GM12878 (cell line): Measurements from ENCODE around the gene HEBP1. TPM values are rescaled to one million over a fixed set of nuclear protein-coding genes. Genes with fewer than 3 reads are reported as not detected.

ENCODE experiments used
- ATAC-seq: fragments of 200-7000 bp; cut with Tn5 transposase; 3 replicates; pipeline ENCODE4 v1.9.1; 2020; ENCODE audit warnings: mild to moderate bottlenecking, moderate library complexity
- BruUV-seq: library from RNA; stranded (reverse); fragments of 400-500 nt; replicated peaks from 2 replicates; lab custom pipeline; 2021; lab: Mats Ljungman, UMichigan
- CTCF ChIA-PET: fragments of 300-600 bp; sonication (Branson Sonifier 250); formaldehyde crosslinking; extraction: SDS; loops from one replicate; lab custom pipeline; 2021; ENCODE audit warnings: inconsistent platforms; lab: Yijun Ruan, JAX
- POLR2A ChIA-PET: fragments of 350-600 bp; formaldehyde crosslinking; extraction: SDS; loops from one replicate; lab custom pipeline; 2021; ENCODE audit warnings: inconsistent platforms; lab: Charles Lee
- RAD21 ChIA-PET: fragments of 300-600 bp; sonication (Branson Sonifier 250); formaldehyde crosslinking; loops from one replicate; lab custom pipeline; 2023; ENCODE audit warnings: antibody characterized with exemption; ENCODE audit not compliant: unreplicated experiment; lab: Charles Lee
- SMC1A ChIA-PET: fragments of 300-600 bp; sonication (Branson Sonifier 250); formaldehyde crosslinking; loops from one replicate; lab custom pipeline; 2023; ENCODE audit not compliant: unreplicated experiment, uncharacterized antibody; lab: Charles Lee
- DNase-seq: peaks from one replicate; pipeline ENCODE4 v3.0.0-alpha.2; 2011; ENCODE audit warnings: low read depth, low spot score
- FAIRE-seq: peaks from 3 replicates; lab custom pipeline; 2011; peaks lifted over from hg19 to GRCh38; lab: Jason Lieb, UNC
- H2AFZ ChIP-seq: 2 replicates; pipeline ENCODE4 v1.6.0; 2011; ENCODE audit warnings: low read depth, low read length, control low read depth; ENCODE audit not compliant: control insufficient read depth
- H3K27ac ChIP-seq: 2 replicates; pipeline ENCODE4 v1.5.1; 2011; ENCODE audit warnings: control low read depth; ENCODE audit not compliant: control insufficient read depth, insufficient read depth
- H3K27me3 ChIP-seq, 2 experiments: replicated peaks in 1 of 2; 2 replicates each; pipeline versions ENCODE4 v1.6.0 to v1.6.1; 2011; ENCODE audit warnings: low read length in 1 of 2; ENCODE audit not compliant: control insufficient read depth in 2 of 2, insufficient read depth in 2 of 2
- H3K36me3 ChIP-seq, 2 experiments: 2 replicates each; pipeline ENCODE4 v1.5.1; 2011; ENCODE audit warnings: low read length in 1 of 2; ENCODE audit not compliant: control insufficient read depth in 2 of 2, insufficient read depth in 2 of 2
- H3K4me1 ChIP-seq: 2 replicates; pipeline ENCODE4 v1.6.1; 2011; ENCODE audit warnings: mild to moderate bottlenecking, low read length, moderate library complexity, mixed read lengths; ENCODE audit not compliant: control insufficient read depth, insufficient read depth
- H3K4me2 ChIP-seq: 2 replicates; pipeline ENCODE4 v1.6.0; 2011; ENCODE audit warnings: control low read depth; ENCODE audit not compliant: control insufficient read depth, insufficient read depth
- H3K4me3 ChIP-seq: fragments of 200-600 bp; sonication (generic); 2 replicates; pipeline ENCODE4 v1.5.1; 2016
- H3K79me2 ChIP-seq: 2 replicates; pipeline ENCODE4 v1.6.0; 2011; ENCODE audit warnings: low read length; ENCODE audit not compliant: control insufficient read depth, insufficient read depth
- H3K9ac ChIP-seq: 2 replicates; pipeline ENCODE4 v1.8.0; 2011; ENCODE audit warnings: low read length, control low read depth, mixed read lengths; ENCODE audit not compliant: control insufficient read depth, insufficient read depth
- H3K9me3 ChIP-seq: replicated peaks from 3 replicates; pipeline ENCODE4 v1.5.1; 2011; ENCODE audit warnings: mild to moderate bottlenecking, low read length; ENCODE audit not compliant: control insufficient read depth, insufficient read depth
- H4K20me1 ChIP-seq: 2 replicates; pipeline ENCODE4 v1.6.0; 2011; ENCODE audit not compliant: control insufficient read depth, insufficient read depth
- ATF7 ChIP-seq: fragments of 450-650 bp; IDR thresholded peaks from 2 replicates; pipeline ENCODE4 v1.6.1; 2016; ENCODE audit warnings: low read depth, mild to moderate bottlenecking
- BCL3 ChIP-seq: IDR thresholded peaks from 2 replicates; pipeline ENCODE4 v1.6.1; 2011; ENCODE audit warnings: borderline replicate concordance, low read depth, mild to moderate bottlenecking, moderate library complexity, low read length; ENCODE audit not compliant: insufficient read depth, poor library complexity, severe bottlenecking
- CEBPZ ChIP-seq: fragments of 150-350 bp; IDR thresholded peaks from 2 replicates; pipeline ENCODE4 v1.6.1; 2016; ENCODE audit warnings: low read depth, low read length
- CTCF ChIP-seq, 3 experiments: IDR thresholded peaks in 2 of 3; conservative IDR thresholded peaks in 1 of 3; 2 replicates each; pipeline ENCODE4 v1.5.1; 2011; ENCODE audit warnings: low read depth in 3 of 3, low read length in 3 of 3, mild to moderate bottlenecking in 3 of 3, control low read depth in 2 of 3, moderate library complexity in 2 of 3, inconsistent platforms in 1 of 3, mixed read lengths in 1 of 3; ENCODE audit not compliant: control insufficient read depth in 2 of 3, insufficient read depth in 1 of 3; ENCODE audit errors: extremely low read depth in 1 of 3
- EP300 ChIP-seq, 2 experiments: fragments of 150-350 bp in 1 of 2; IDR thresholded peaks; 2 replicates each; pipeline ENCODE4 v1.6.1; 2011 to 2012; ENCODE audit warnings: low read depth in 2 of 2, low read length in 2 of 2, borderline replicate concordance in 1 of 2, improper control_type of control experiment in 1 of 2, inconsistent platforms in 1 of 2; ENCODE audit not compliant: control insufficient read depth in 1 of 2
- FOS ChIP-seq: IDR thresholded peaks from 3 replicates; pipeline ENCODE4 v1.6.1; 2011; ENCODE audit warnings: borderline replicate concordance; ENCODE audit not compliant: insufficient read length; ENCODE audit errors: extremely low read depth
- IKZF1 ChIP-seq: fragments of 450-650 bp; conservative IDR thresholded peaks from 2 replicates; pipeline ENCODE4 v1.6.1; 2017; ENCODE audit warnings: antibody characterized with exemption, mild to moderate bottlenecking
- JUND ChIP-seq: IDR thresholded peaks from 2 replicates; pipeline ENCODE4 v1.6.1; 2012; ENCODE audit warnings: low read depth, mild to moderate bottlenecking, low read length, improper control_type of control experiment, moderate library complexity
- PAX8 ChIP-seq: fragments of 450-650 bp; IDR thresholded peaks from 2 replicates; pipeline ENCODE4 v1.6.1; 2017; ENCODE audit warnings: mild to moderate bottlenecking, moderate library complexity
- TCF7 ChIP-seq: IDR thresholded peaks from 2 replicates; pipeline ENCODE4 v1.6.1; 2014; ENCODE audit warnings: antibody characterized with exemption, borderline replicate concordance
- ZBTB4 ChIP-seq: fragments of 450-650 bp; formaldehyde crosslinking; IDR thresholded peaks from 2 replicates; pipeline ENCODE4 v1.4.0; 2022; ENCODE audit warnings: mild to moderate bottlenecking, moderate library complexity
- ZNF24 ChIP-seq: fragments of 450-650 bp; IDR thresholded peaks from 2 replicates; pipeline ENCODE4 v1.6.1; 2017; ENCODE audit warnings: antibody characterized with exemption, mild to moderate bottlenecking
- WGBS: methylation state at CpG from one replicate; pipeline ENCODE4 v1.1.6; 2016; ENCODE audit warnings: low lambda C conversion rate; ENCODE audit not compliant: insufficient replicate concordance, insufficient coverage; ENCODE audit errors: missing lambda C conversion rate; 5-methylcytosine and 5-hydroxymethylcytosine counted together
- in situ Hi-C: fragments of 300-500 bp; cut with MboI; formaldehyde crosslinking; loops from 9 replicates; pipeline ENCODE4 v1.14.3; 2018; ENCODE audit warnings: mixed read lengths
- intact Hi-C: fragments of 100-400 bp; cut with micrococcal nuclease; formaldehyde crosslinking; loops from one replicate; pipeline ENCODE4 v1.14.2; 2022; ENCODE audit not compliant: unreplicated experiment
- polyA plus RNA-seq, 11 experiments: library from polyadenylated mRNA; depleted of rRNA in 4 of 11; unstranded in 6 of 11; stranded (reverse) in 5 of 11; fragments of >200 nt; fragmentation: Nextera tagmentation in 4 of 11; fragmentation: Illumina TruSeq in 1 of 11; extraction: Ambion mirVana in 4 of 11; extraction: Trizol in 1 of 11; gene quantifications; 1 replicate in 1 of 11; 2 replicates in 10 of 11; pipeline versions ENCODE4 v1.2.1 to v1.2.3, GENCODE V29; 2011 to 2016; ENCODE audit warnings: inconsistent platforms in 2 of 11, missing spikeins in 2 of 11, low read depth in 1 of 11
- total RNA-seq, 4 experiments: library from RNA; depleted of rRNA in 3 of 4; stranded (reverse); fragments of >200 nt in 3 of 4; fragmentation: Illumina TruSeq in 1 of 4; extraction: Trizol in 1 of 4; gene quantifications; 2 replicates each; pipeline versions ENCODE4 v1.2.1 to v1.2.3, GENCODE V29; 2013 to 2021

Gene HEBP1
- total and polyA plus RNA-seq, 10 of the 15 experiments (the other 5 are each of a cell fraction or from before 2014, with no cell fraction given), result 0.07 to 0.32 (median 0.18) TPM; not detected in 5

- TF ChIP-seq ZNF24, result no peak
- no peak for TF ChIP-seq FOS
- TF ChIP-seq ZBTB4 (CRISPR knock-in tag), result no peak
- no peak for TF ChIP-seq IKZF1
- TF ChIP-seq CEBPZ, result no peak
Measured at GRCh38 chr12:12997734-12998133, 2.3 kb downstream of the HEBP1 start (continued).

- BruUV-seq, result no TSS peak
- 44% methylated on average over 3 of the region's 3 CpGs for WGBS
- SMC1A ChIA-PET, result no interaction called here
- H3K4me3 ChIP-seq, result no peak overlapping the region
- no peaks in the 10 kb centered on the region for H3K79me2 ChIP-seq
- no peak overlapping the region for H3K27ac ChIP-seq
- peaks cover 8% of the 10 kb centered on the region for H3K4me1 ChIP-seq
- H3K36me3 ChIP-seq, result no peaks in the 10 kb centered on the region
- FAIRE-seq (no peak), DNase-seq (no peak), ATAC-seq (no peak)
- in situ Hi-C loops, result no loop called here
- CTCF ChIA-PET, result interaction anchor here (0.9 to 1.6 kb wide), 3 partner anchors 13 to 81 kb away, joined by 3 to 4 read pairs (median 3); no protein-coding TSS in a partner anchor
- RAD21 ChIA-PET, result no interaction called here
- no peak overlapping the region for H2AFZ ChIP-seq
- no peaks in the 10 kb centered on the region; the same call in 1 of the 2 replicates for H4K20me1 ChIP-seq
- H3K9me3 ChIP-seq, result no peaks in the 10 kb centered on the region; the same call in 2 of the 3 replicates
- intact Hi-C loops, result no loop called here
- H3K27me3 ChIP-seq, result peaks cover 9 to 11% of the 10 kb centered on the region in 2 experiments; a peak in 3 of 4 replicates
- H3K4me2 ChIP-seq, result no peak overlapping the region
- POLR2A ChIA-PET, result no interaction called here
- no peak overlapping the region for H3K9ac ChIP-seq
- TF ChIP-seq ATF7, result no peak
- TF ChIP-seq PAX8, result no peak
- TF ChIP-seq TCF7, result no peak
- TF ChIP-seq JUND, result no peak
- no peak for TF ChIP-seq BCL3
- TF ChIP-seq CTCF (IDR thresholded peaks at IDR 0.05 in 2 of 3, conservative IDR thresholded peaks at IDR 0.05 in 1 of 3; ENCODE audit: control insufficient read depth in 2 of 3, extremely low read depth in 1 of 3, insufficient read depth in 1 of 3, low read depth in 3 of 3, low read length in 3 of 3), result no peak
- no peak for TF ChIP-seq EP300 (IDR thresholded peaks at IDR 0.05; ENCODE audit: borderline replicate concordance in 1 of 2, control insufficient read depth in 1 of 2, low read depth in 2 of 2, low read length in 2 of 2)
Measured at GRCh38 chr12:12997156-12997555, 2.9 kb downstream of the HEBP1 start.
